GM12874 (cell line): ENCODE results near the gene PBX2.

ENCODE experiments used
- CTCF ChIP-seq: IDR thresholded peaks from 2 replicates; pipeline ENCODE4 v1.5.1; 2011; ENCODE audit warnings: low read depth, mild to moderate bottlenecking, control low read depth, low read length, moderate library complexity; ENCODE audit not compliant: insufficient read depth

The PBX2 gene

GRCh38 chr6:32149932-32150870 is 39.8 kb downstream of the PBX2 start:
- no peak for TF ChIP-seq CTCF

DNA sequence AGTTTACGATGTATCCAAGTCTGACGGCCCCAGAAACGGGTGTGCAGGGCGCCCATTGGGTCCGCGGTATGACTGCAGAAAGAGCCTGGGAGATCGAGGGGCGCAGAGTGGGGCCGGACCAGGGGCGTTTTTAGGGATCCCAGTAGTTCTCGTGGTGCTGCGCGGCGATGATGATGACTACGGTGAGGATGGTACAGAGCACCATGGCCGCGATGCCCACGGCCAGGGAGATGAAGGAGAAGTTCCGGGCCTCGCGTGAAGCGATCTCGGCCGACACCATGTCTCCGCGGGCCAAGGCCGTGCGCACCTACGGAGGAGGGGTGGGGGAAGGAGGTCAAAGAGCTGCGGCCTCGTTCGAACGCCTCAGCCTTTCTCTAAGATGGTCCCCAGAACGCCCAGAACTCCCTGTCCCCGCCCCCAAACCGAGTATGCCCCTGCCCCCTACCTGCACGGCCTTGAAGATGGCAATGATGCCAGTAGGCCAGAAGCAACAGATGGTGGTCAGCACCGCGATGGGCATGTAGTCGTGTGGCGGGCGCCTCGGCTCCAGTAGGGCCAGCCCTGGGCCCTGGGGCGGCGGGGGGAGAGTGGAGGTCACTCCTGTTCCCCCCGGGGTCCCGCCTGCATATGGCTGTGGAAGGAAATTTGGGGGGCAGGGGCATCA is 40.8 kb downstream of the PBX2 start:
- no peak for TF ChIP-seq CTCF

DNA sequence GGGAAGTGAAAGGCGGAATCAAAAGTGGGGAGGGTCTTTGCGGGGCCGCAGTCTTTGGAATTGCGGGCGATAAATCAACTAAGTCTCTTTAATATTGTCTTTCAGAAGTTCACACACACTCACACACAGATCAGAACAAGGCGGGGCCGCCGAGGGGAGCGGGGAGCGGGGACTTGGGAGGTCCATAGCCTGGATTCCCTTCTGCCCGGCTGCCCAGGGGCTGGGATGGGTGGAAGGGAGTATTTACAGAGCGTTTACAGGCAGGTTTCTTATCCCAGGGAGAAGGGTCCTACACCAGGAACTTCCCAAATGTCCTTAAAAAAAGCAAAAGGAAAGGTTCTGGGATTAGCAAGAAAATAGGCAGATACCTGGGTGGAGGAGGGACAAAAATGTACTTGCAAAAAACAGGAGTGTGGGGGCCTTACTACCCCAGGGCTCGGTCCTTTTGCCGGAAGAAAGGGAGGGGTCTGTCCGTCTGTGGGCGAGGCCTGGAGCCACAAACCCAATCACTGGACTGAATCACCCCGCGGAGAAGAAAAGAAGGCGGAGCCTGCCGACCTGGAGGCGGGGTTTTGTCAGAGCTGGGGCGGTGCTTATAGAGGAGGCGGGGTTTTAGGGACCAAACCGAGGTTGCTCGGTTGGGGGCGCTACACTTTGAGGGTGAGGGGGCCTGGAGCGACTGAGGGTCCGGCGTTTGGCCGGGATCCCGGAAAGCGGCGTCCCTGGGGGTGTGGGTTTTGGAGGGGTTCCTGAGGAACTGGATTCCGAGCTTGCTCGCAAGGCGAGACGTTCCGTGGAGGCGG is 41.5 kb downstream of the PBX2 start:
- TF ChIP-seq CTCF = no peak

DNA sequence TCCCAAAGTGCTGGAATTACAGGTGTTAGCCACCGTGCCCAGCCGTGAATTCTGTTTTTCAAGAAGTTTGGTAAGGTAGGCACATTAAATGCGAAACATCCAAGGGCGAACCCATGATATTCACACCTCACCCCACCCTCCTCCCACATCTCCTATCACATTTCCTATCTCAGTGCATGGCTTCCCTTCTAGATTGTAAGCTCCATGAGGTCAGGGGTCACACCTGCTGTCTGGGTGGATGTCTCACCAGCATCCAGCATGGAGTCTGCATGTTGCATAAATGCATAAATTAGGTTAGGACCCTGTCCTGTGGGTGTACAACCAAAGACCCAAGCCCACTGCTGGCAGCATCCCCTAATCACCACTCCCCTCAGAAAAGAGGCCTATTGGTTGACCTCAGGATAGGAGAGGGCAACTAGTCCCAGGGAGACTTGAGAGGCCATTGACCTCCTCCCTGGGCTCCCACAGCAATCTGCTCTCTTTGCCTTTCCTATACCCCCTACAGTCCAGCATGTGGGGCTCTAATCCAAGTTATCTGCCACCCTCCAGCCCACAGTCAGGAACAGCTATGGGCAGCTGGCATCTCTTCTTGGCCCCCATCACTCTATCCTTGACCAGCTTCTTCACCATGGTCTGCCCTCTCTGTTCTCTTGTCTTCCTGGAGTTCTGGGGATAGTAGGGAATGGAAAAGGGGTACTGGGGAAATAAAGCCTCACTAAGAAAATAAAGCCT is 42.4 kb downstream of the PBX2 start:
- no peak for TF ChIP-seq CTCF

GRCh38 chr6:32146687-32147086 is 43.3 kb downstream of the PBX2 start:
- TF ChIP-seq CTCF = no peak

- no peak for TF ChIP-seq CTCF
Observed at GRCh38 chr6:32146287-32146686, 43.7 kb downstream of the PBX2 start.
